Hepatocyte (in vitro differentiated cells): Measurements from ENCODE around the gene CCDC106. TPM values are rescaled to one million over a fixed set of nuclear protein-coding genes. Genes with fewer than 3 reads are reported as not detected.

Experiments
- DNase-seq: peaks from one replicate; pipeline ENCODE4 v3.0.0-alpha.2; 2016; ENCODE audit warnings: low spot score
- H2AFZ ChIP-seq: fragments of 200-600 bp; sonication (generic); 2 replicates; pipeline ENCODE4 v1.6.0; 2016; ENCODE audit warnings: antibody characterized with exemption, mild to moderate bottlenecking
- H3K27ac ChIP-seq: fragments of 200-600 bp; sonication (generic); 2 replicates; pipeline ENCODE4 v1.5.1; 2016; ENCODE audit warnings: mild to moderate bottlenecking
- H3K27me3 ChIP-seq: fragments of 200-600 bp; sonication (generic); 2 replicates; pipeline ENCODE4 v1.6.1; 2016
- H3K36me3 ChIP-seq: fragments of 200-600 bp; sonication (generic); replicated peaks from 2 replicates; pipeline ENCODE4 v1.5.1; 2016; ENCODE audit warnings: low read depth; ENCODE audit not compliant: insufficient read depth
- H3K4me1 ChIP-seq: fragments of 200-600 bp; sonication (generic); 2 replicates; pipeline ENCODE4 v1.5.1; 2016; ENCODE audit warnings: mild to moderate bottlenecking, moderate library complexity; ENCODE audit not compliant: insufficient read depth
- H3K4me2 ChIP-seq: fragments of 200-600 bp; sonication (generic); 2 replicates; pipeline ENCODE4 v1.6.0; 2016
- H3K4me3 ChIP-seq: fragments of 200-600 bp; sonication (generic); 2 replicates; pipeline ENCODE4 v1.5.1; 2016; ENCODE audit warnings: mild to moderate bottlenecking
- H3K79me2 ChIP-seq: fragments of 200-600 bp; sonication (generic); 2 replicates; pipeline ENCODE4 v1.6.0; 2017; ENCODE audit warnings: mild to moderate bottlenecking
- H3K9me2 ChIP-seq: fragments of 200-600 bp; sonication (generic); replicated peaks from 2 replicates; pipeline ENCODE4 v1.6.0; 2017; ENCODE audit warnings: mild to moderate bottlenecking; ENCODE audit not compliant: insufficient read depth
- H3K9me3 ChIP-seq: fragments of 200-600 bp; sonication (generic); 2 replicates; pipeline ENCODE4 v1.5.1; 2016; ENCODE audit warnings: low read depth, mild to moderate bottlenecking
- H4K20me1 ChIP-seq: fragments of 200-600 bp; sonication (generic); 2 replicates; pipeline ENCODE4 v1.6.0; 2016; ENCODE audit warnings: mild to moderate bottlenecking; ENCODE audit not compliant: insufficient read depth, poor library complexity, severe bottlenecking
- CTCF ChIP-seq: fragments of 200-600 bp; sonication (generic); IDR thresholded peaks from 2 replicates; pipeline ENCODE4 v1.5.1; 2016; ENCODE audit warnings: antibody characterized with exemption, mild to moderate bottlenecking; ENCODE audit not compliant: poor library complexity
- EZH2 ChIP-seq: fragments of 200-600 bp; sonication (generic); IDR thresholded peaks from 2 replicates; pipeline ENCODE4 v1.6.1; 2016; ENCODE audit warnings: antibody characterized with exemption, mild to moderate bottlenecking, borderline replicate concordance
- EZH2phosphoT487 ChIP-seq: fragments of 200-600 bp; sonication (generic); IDR thresholded peaks from one replicate; pipeline ENCODE4 v1.6.1; 2018; ENCODE audit warnings: antibody characterized with exemption, mild to moderate bottlenecking, low read depth, moderate library complexity; ENCODE audit not compliant: unreplicated experiment, severe bottlenecking
- WGBS: methylation state at CpG from one replicate; pipeline ENCODE4 v1.1.6; 2016; ENCODE audit warnings: low lambda C conversion rate; ENCODE audit errors: missing lambda C conversion rate; 5-methylcytosine and 5-hydroxymethylcytosine counted together
- polyA plus RNA-seq: library from polyadenylated mRNA; unstranded; fragments of >200 nt; fragmentation: Nextera tagmentation; extraction: Ambion mirVana; gene quantifications from 2 replicates; pipeline ENCODE4 v1.2.1, GENCODE V29; 2016
- total RNA-seq: library from RNA; depleted of rRNA; stranded (reverse); fragments of >200 nt; gene quantifications from 2 replicates; pipeline ENCODE4 v1.2.3, GENCODE V29; 2014

Gene CCDC106
- total and polyA plus RNA-seq, 2 experiments from 2014 or later = 18.3 to 31.7 TPM

- Histone ChIP-seq H3K9me3 (no peaks in the 10 kb centered on the region), H4K20me1 (no peaks in the 10 kb centered on the region), H3K4me3 (no peak overlapping the region), H3K4me1 (peaks cover 11% of the 10 kb centered on the region), H3K27me3 (no peaks in the 10 kb centered on the region), H3K27ac (no peak overlapping the region), H3K79me2 (no peaks in the 10 kb centered on the region), H3K9me2 (no peaks in the 10 kb centered on the region), H3K36me3 (no peaks in the 10 kb centered on the region), H2AFZ (no peak overlapping the region), H3K4me2 (no peak overlapping the region)
- TF ChIP-seq CTCF = no peak
- TF ChIP-seq EZH2 = no peak
- TF ChIP-seq EZH2phosphoT487 = no peak
- 97% methylated on average over 12 of the region's 17 CpGs for WGBS
- DNase-seq = no peak
These were observed 50.2 kb downstream of the CCDC106 start for GRCh38 chr19:55698256-55698655.

- H3K4me1 ChIP-seq = peaks cover 12% of the 10 kb centered on the region
- no peak overlapping the region for H3K4me3 ChIP-seq
- no peaks in the 10 kb centered on the region for H3K27me3 ChIP-seq
- no peaks in the 10 kb centered on the region for H3K9me2 ChIP-seq
- no peak overlapping the region for H3K4me2 ChIP-seq
- no peaks in the 10 kb centered on the region for H4K20me1 ChIP-seq
- H3K9me3 ChIP-seq = no peaks in the 10 kb centered on the region
- DNase-seq = no peak
- 93% methylated on average over 11 of the region's 11 CpGs for whole genome bisulfite sequencing
- H2AFZ ChIP-seq = no peak overlapping the region
- no peaks in the 10 kb centered on the region for H3K79me2 ChIP-seq
- no peak overlapping the region for H3K27ac ChIP-seq
- no peaks in the 10 kb centered on the region for H3K36me3 ChIP-seq
- no peak for TF ChIP-seq CTCF
- no peak for TF ChIP-seq EZH2
- no peak for TF ChIP-seq EZH2phosphoT487
These were observed 51.2 kb downstream of the CCDC106 start for GRCh38 chr19:55699221-55699620.

- Histone ChIP-seq H3K27ac (no peak overlapping the region), H3K4me1 (peaks cover 12% of the 10 kb centered on the region), H3K4me2 (no peak overlapping the region), H3K9me3 (no peaks in the 10 kb centered on the region), H3K79me2 (no peaks in the 10 kb centered on the region), H3K36me3 (no peaks in the 10 kb centered on the region), H3K4me3 (no peak overlapping the region), H3K27me3 (no peaks in the 10 kb centered on the region), H4K20me1 (no peaks in the 10 kb centered on the region), H3K9me2 (no peaks in the 10 kb centered on the region), H2AFZ (no peak overlapping the region)
- WGBS = 92% methylated on average over 12 of the region's 12 CpGs
- DNase-seq = no peak
- TF ChIP-seq CTCF (no peak), EZH2 (no peak), EZH2phosphoT487 (no peak)
These were observed 52.8 kb downstream of the CCDC106 start for GRCh38 chr19:55700813-55701212.
